ENCODE results near the gene ETS2. TPM values are rescaled to one million over a fixed set of nuclear protein-coding genes. Genes with fewer than 3 reads are reported as not detected.

Gene ETS2
- total RNA-seq, 2 experiments from 2014 or later = 15.2 to 19.7 TPM

DNA sequence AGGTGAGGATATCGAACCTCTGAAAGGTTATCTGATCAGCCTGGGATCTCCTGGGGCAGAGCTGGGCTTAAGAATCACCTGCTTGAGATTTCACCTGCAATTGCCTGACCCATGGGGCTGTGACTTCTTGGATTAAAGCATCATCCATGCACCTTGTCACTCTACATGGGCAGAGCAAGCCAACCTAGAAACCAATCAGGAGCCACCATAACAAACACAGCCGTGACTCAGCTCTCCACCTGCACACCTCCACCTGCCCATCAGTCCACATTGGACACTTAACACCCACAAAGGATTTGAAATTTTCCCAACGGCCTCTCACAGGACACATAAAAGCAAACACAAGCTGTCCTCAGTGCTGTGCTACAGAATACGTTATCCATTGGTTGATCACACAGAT lies 35.1 kb upstream of the ETS2 start:
- no peak for DNase-seq
- Mint-ChIP-seq H3K36me3 (ENCODE audit: low read depth) (peaks cover 9% of the 10 kb centered on the region), H3K9me3 (peaks cover 6% of the 10 kb centered on the region), H3K27me3 (no peaks in the 10 kb centered on the region), H3K4me3 (no peak overlapping the region), H3K4me1 (peaks cover 45% of the 10 kb centered on the region), H3K27ac (no peak overlapping the region)
- ChIA-PET POLR2A (no interaction called here), CTCF (interaction anchor here (1.1 kb wide), 1 partner anchor 37 kb away, joined by 5 read pairs; no protein-coding TSS in a partner anchor)

DNA sequence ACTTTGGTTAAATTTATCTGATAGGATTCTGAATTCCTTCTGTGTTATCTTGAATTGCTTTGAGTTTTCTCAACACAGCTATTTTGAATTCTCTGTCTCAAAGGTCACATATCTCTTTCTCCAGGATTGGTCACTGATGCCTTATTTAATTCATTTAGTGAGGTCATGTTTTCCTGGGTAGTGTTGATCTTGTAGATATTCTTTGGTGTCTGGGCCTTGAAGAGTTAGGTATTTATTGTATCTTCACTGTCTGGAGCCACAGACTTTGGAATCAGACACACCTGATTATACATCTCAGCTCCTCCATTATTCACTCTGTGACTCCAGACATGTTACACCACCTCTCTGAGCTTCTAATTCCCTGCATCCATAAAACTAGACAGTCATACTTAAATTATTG lies 34.2 kb upstream of the ETS2 start:
- no peak overlapping the region for H3K4me3 Mint-ChIP-seq
- POLR2A ChIA-PET = no interaction called here
- DNase-seq = no peak
- peaks cover 39% of the 10 kb centered on the region for H3K4me1 Mint-ChIP-seq
- H3K27ac Mint-ChIP-seq = no peak overlapping the region
- peaks cover under 1% of the 10 kb centered on the region for H3K36me3 Mint-ChIP-seq (ENCODE audit: low read depth)
- H3K27me3 Mint-ChIP-seq = no peaks in the 10 kb centered on the region
- CTCF ChIA-PET = interaction anchor here (1.1 kb wide), 2 partner anchors 36 to 436 kb away, joined by 3 to 5 read pairs; no protein-coding TSS in a partner anchor
- no peaks in the 10 kb centered on the region for H3K9me3 Mint-ChIP-seq

DNA sequence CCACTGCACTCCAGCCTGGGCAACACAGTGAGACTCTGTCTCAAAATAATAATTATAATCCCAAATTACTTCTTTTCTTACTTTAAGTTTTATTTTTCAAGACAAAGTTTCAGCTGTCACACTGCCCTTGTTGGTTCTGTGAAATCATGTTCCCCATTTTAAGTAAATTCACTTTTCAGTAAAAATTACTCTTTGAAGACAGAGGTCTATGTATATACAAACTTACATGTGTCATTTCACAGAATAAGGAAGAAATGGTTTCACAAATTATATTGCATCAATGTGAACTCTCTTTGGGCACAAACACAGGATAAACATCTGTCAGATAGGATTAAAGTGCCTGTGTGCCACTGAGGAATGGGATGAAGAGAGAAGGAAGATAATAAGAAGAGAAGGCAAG lies 33.1 kb upstream of the ETS2 start:
- peak overlapping the region; percentile 20 for H3K27ac Mint-ChIP-seq
- H3K4me1 Mint-ChIP-seq = peaks cover 39% of the 10 kb centered on the region
- H3K9me3 Mint-ChIP-seq = no peaks in the 10 kb centered on the region
- DNase-seq = no peak
- ChIA-PET CTCF (interaction anchor here (0.9 to 1.4 kb wide), 3 partner anchors 19 to 156 kb away, joined by 3 read pairs; no protein-coding TSS in a partner anchor), POLR2A (no interaction called here)
- H3K4me3 Mint-ChIP-seq = no peak overlapping the region
- H3K36me3 Mint-ChIP-seq (ENCODE audit: low read depth) = no peaks in the 10 kb centered on the region
- no peaks in the 10 kb centered on the region for H3K27me3 Mint-ChIP-seq

DNA sequence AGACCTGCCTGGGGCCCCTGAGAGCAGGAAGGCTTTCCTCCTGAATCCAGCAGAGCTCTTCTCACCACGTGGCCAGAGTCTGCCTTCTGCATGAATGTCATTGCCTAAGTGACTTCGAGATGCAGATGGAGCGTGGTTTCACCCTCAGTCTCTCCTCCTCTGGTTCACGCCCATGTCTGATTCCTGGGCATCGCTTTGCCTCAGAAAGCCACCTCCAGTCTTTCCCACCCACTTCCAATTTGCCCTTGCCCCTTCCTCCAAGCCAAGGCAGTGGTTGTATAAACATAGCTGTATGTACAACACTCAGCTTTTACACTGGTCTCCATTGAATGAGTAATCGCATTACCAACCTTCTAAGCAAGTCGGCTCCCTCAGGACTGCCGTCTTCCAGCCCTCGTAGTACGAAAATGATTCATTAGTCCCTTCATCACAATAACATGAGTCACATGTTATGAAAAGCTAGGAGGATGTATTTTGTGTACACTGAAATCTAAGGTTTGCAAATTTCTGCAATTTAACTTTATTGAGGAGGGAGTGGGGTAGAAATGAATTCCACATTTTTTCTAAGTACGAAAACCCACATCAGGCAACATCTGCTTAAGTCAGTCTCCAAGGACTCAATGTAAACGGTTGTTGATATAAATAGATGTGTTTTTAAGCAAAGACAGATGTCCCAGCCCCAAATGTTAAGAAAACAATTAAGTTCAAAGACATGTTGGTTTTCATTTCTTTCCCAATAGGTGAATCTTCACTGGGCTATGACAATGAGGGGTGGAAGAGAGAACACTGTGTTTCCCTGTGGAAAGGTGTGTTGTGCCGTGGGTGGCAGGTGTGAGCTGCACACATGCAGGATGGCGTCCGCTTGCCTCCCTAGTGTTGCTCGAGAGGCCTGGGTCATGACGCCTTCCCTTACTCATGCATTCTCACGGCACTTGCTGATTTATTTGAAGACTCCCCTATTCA lies 32.3 kb upstream of the ETS2 start:
- ChIA-PET POLR2A (no interaction called here), CTCF (interaction anchor here (0.9 to 1.4 kb wide), 3 partner anchors 18 to 155 kb away, joined by 3 read pairs; no protein-coding TSS in a partner anchor)
- Mint-ChIP-seq H3K27me3 (no peaks in the 10 kb centered on the region), H3K9me3 (peaks cover 2% of the 10 kb centered on the region), H3K36me3 (ENCODE audit: low read depth) (no peaks in the 10 kb centered on the region), H3K4me1 (peaks cover 35% of the 10 kb centered on the region), H3K27ac (no peak overlapping the region), H3K4me3 (no peak overlapping the region)
- no peak for DNase-seq

DNA sequence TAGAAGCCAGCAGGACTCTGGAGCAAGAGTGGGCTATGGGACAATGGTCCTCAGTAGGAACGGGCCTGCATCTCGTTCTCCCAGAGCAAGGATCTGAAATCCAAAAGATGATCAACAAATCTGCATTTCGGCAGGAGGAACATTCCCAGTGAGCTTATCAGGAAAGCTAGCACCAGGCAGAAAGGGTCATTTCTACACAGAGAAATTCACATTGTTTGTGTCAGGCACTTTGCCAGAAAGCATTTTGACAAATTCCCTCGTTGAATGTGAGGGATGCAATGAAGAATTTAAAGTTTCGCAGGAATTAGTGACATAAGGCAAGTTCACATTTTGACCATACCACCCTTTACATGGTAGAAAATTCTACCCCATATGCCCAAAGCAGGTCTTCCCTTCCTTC lies 31.6 kb upstream of the ETS2 start:
- peaks cover 9% of the 10 kb centered on the region for H3K9me3 Mint-ChIP-seq

DNA sequence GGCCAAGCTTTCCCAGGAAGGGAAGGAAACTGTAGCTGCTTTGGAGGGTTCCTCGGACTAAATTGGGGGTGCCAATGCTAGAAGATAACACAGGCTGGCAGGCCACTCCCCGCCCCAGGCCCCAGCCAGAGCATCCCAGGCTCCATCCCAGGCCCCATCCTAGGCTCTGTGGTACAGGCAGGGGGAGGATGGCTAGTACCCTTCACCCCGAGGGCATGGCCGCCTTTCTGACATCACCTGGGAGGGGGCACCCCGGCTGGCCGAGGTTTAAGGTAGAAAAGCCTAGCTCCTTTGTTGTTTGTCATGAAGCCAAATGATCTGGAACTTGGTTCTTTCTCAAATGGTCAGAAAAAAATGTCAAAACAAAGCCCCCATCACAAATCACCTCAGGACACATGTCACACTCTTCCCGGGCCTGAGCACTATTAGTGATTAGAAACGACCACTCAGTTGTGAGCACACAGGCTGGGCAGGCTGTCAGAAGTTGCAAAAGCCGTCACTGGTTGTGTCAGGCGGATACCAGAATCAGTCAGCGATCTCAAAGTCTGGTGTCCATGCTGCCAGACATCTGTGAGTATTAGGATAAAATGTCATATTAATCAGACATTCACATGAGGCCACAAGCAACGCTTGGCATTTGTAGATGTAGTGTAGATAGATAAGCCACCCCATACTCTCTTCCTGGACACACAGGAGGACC lies 31.0 kb upstream of the ETS2 start:
- ChIA-PET CTCF (interaction anchor here (1.1 kb wide), 1 partner anchor 12 kb away, joined by 3 read pairs; no protein-coding TSS in a partner anchor), POLR2A (no interaction called here)
- DNase-seq = no peak
- Mint-ChIP-seq H3K27ac (no peak overlapping the region), H3K36me3 (ENCODE audit: low read depth) (peaks cover 6% of the 10 kb centered on the region), H3K4me1 (peaks cover 22% of the 10 kb centered on the region), H3K27me3 (no peaks in the 10 kb centered on the region), H3K9me3 (peaks cover 12% of the 10 kb centered on the region), H3K4me3 (no peak overlapping the region)

More for the DNA sequence above, 31.6 kb upstream of the ETS2 start:
- H3K4me3 Mint-ChIP-seq = no peak overlapping the region
- CTCF ChIA-PET = no interaction called here
- H3K27me3 Mint-ChIP-seq = no peaks in the 10 kb centered on the region
- peaks cover 4% of the 10 kb centered on the region for H3K36me3 Mint-ChIP-seq (ENCODE audit: low read depth)
- H3K4me1 Mint-ChIP-seq = peaks cover 28% of the 10 kb centered on the region
- no peak for DNase-seq
- POLR2A ChIA-PET = no interaction called here
- H3K27ac Mint-ChIP-seq = no peak overlapping the region

DNA sequence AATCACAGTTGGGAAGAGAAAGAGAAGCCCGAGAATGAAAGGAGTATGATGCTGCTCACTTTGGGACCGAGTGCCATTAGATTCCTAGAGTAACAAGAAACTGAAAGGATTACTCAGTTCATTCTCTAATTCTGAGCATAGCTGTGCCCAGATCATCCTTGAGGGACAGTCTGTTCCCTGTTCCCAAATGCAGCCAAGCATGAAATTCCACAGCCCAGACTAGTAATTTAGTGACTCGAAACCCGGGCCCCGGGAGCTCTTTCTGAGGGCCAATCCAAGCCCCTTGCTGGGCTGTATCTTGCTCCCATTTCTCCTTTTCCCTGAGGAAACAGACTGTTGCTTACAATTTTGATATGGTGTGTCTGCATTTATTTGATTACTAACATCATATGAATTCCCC lies 30.0 kb upstream of the ETS2 start:
- peaks cover 12% of the 10 kb centered on the region for H3K9me3 Mint-ChIP-seq
- H3K27me3 Mint-ChIP-seq = no peaks in the 10 kb centered on the region
- no peak overlapping the region for H3K27ac Mint-ChIP-seq
- ChIA-PET POLR2A (no interaction called here), CTCF (interaction anchor here (1.0 to 1.4 kb wide), 3 partner anchors 11 to 37 kb away, joined by 3 read pairs; no protein-coding TSS in a partner anchor)
- no peak overlapping the region for H3K4me3 Mint-ChIP-seq
- H3K36me3 Mint-ChIP-seq (ENCODE audit: low read depth) = peaks cover 6% of the 10 kb centered on the region
- DNase-seq = no peak
- peaks cover 30% of the 10 kb centered on the region for H3K4me1 Mint-ChIP-seq

GRCh38 chr21:38777015-38777414 lies 28.7 kb upstream of the ETS2 start:
- Mint-ChIP-seq H3K4me3 (no peak overlapping the region), H3K27ac (no peak overlapping the region), H3K27me3 (no peaks in the 10 kb centered on the region), H3K36me3 (ENCODE audit: low read depth) (peaks cover 15% of the 10 kb centered on the region), H3K4me1 (peaks cover 39% of the 10 kb centered on the region), H3K9me3 (peaks cover 18% of the 10 kb centered on the region)
- DNase-seq = no peak
- ChIA-PET CTCF (interaction anchor here (1.0 kb wide), 1 partner anchor 11 kb away, joined by 3 read pairs; no protein-coding TSS in a partner anchor), POLR2A (no interaction called here)

GRCh38 chr21:38777531-38777930 lies 28.2 kb upstream of the ETS2 start:
- peaks cover 39% of the 10 kb centered on the region for H3K4me1 Mint-ChIP-seq
- H3K36me3 Mint-ChIP-seq (ENCODE audit: low read depth) = peaks cover 20% of the 10 kb centered on the region
- ChIA-PET CTCF (interaction anchor here (1.0 kb wide), 1 partner anchor 10 kb away, joined by 3 read pairs; no protein-coding TSS in a partner anchor), POLR2A (no interaction called here)
- no peak overlapping the region for H3K27ac Mint-ChIP-seq
- H3K27me3 Mint-ChIP-seq = no peaks in the 10 kb centered on the region
- H3K9me3 Mint-ChIP-seq = peaks cover 23% of the 10 kb centered on the region
- H3K4me3 Mint-ChIP-seq = no peak overlapping the region
- DNase-seq = no peak

- DNase-seq = peak; percentile 26
- no peak overlapping the region for H3K4me3 Mint-ChIP-seq
- H3K27ac Mint-ChIP-seq = peak overlapping the region; percentile 60
- ChIA-PET CTCF (no interaction called here), POLR2A (no interaction called here)
- peaks cover 30% of the 10 kb centered on the region for H3K4me1 Mint-ChIP-seq
- peaks cover 27% of the 10 kb centered on the region for H3K9me3 Mint-ChIP-seq
- no peaks in the 10 kb centered on the region for H3K27me3 Mint-ChIP-seq
- peaks cover 22% of the 10 kb centered on the region for H3K36me3 Mint-ChIP-seq (ENCODE audit: low read depth)
Measured at GRCh38 chr21:38780879-38781278, 24.9 kb upstream of the ETS2 start.

GRCh38 chr21:38784458-38785266 lies 21.1 kb upstream of the ETS2 start:
- H3K36me3 Mint-ChIP-seq (ENCODE audit: low read depth) = peaks cover 16% of the 10 kb centered on the region
- no peak overlapping the region for H3K27ac Mint-ChIP-seq
- no peaks in the 10 kb centered on the region for H3K27me3 Mint-ChIP-seq
- ChIA-PET POLR2A (no interaction called here), CTCF (no interaction called here)
- peaks cover 17% of the 10 kb centered on the region for H3K4me1 Mint-ChIP-seq
- no peak for DNase-seq
- H3K9me3 Mint-ChIP-seq = peaks cover 16% of the 10 kb centered on the region
- no peak overlapping the region for H3K4me3 Mint-ChIP-seq

DNA sequence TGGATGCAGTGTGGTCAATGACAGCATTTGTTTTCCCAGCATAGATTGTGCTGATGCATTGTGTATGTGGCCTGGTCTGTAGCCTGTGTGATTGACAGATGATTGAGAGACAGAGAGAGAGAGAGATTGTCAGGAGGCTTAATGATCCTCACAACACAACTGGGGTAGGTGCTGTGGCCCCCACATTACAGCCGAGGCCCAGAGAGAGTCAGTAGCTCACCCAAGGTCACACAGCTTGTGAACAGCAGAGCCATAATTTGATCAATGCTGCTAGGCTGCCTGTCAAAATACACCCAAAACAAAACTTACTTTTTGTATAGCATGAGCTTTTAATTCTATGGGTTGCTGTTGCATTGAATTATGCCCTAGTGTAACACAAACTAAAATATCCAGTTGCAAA lies 20.2 kb upstream of the ETS2 start:
- POLR2A ChIA-PET = no interaction called here
- Mint-ChIP-seq H3K36me3 (ENCODE audit: low read depth) (peaks cover 16% of the 10 kb centered on the region), H3K27me3 (no peaks in the 10 kb centered on the region), H3K9me3 (peaks cover 15% of the 10 kb centered on the region), H3K27ac (no peak overlapping the region), H3K4me3 (no peak overlapping the region), H3K4me1 (peaks cover 11% of the 10 kb centered on the region)
- CTCF ChIA-PET = interaction anchor here (1.2 to 1.3 kb wide), 2 partner anchors 12 to 16 kb away, joined by 3 to 4 read pairs; no protein-coding TSS in a partner anchor
- DNase-seq = no peak
